Measurements from ENCODE around the gene PLA2G6. TPM values are rescaled to one million over a fixed set of nuclear protein-coding genes. Genes with fewer than 3 reads are reported as not detected.

PLA2G6 gene
- total RNA-seq, 1 experiment from 2014 or later = 88.0 TPM

DNA sequence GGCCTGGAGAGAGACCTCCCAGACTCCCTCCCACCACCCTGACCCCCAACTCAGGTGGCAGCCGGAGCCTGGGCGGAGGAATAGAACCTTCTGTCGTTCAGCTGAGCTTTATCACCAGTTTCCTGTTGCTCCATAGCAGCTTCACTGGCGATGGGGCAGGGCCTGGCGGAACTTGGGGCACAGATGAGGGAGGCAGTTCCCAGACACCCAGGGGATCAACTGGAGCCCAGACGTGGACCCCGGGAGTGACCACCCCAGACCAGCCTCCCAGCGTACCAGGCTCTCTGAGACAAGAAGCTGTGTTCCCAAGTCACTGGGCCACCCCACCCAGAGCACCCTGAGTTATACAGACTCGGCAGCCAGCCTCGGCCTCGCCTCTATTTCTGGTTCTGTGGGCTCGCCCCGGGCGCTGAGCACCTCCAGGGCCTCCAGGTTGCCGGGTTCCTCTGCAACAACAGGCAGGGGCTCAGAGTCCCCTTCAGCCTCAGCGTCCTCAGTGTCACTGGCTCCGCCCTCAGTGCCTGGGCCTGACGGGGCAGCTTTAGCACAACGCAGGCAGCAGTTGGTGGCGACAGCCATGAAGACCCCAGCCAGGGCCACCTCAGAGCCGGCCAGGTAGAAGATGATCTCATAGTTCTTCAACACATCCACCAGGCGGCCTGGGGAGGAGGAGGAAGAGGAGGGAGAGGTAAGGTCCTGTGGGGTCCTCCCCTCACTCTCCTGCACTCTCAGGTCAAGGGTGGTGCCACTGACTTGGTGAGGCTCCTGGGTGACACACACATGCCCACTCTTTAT lies 103.4 kb downstream of the PLA2G6 start:
- Histone ChIP-seq H3K9ac (ENCODE audit: low read length) (no peak overlapping the region), H3K79me2 (ENCODE audit: low read length) (no peaks in the 10 kb centered on the region), H3K36me3 (ENCODE audit: insufficient read depth, low read length) (no peaks in the 10 kb centered on the region), H3K27me3 (ENCODE audit: low read length) (no peaks in the 10 kb centered on the region), H4K20me1 (ENCODE audit: insufficient read depth, low read depth, low read length) (no peaks in the 10 kb centered on the region), H3K27ac (ENCODE audit: low read length) (no peak overlapping the region), H3K9me2 (replicated peaks; ENCODE audit: insufficient read depth, low read length) (no peaks in the 10 kb centered on the region), H3K4me2 (ENCODE audit: low read depth, low read length, poor library complexity, severe bottlenecking) (no peak overlapping the region), H3K4me3 (ENCODE audit: low read length) (no peak overlapping the region), H2AFZ (ENCODE audit: low read length) (no peak overlapping the region), H3K9me3 (ENCODE audit: low read length) (no peaks in the 10 kb centered on the region), H3K4me1 (ENCODE audit: low read length) (no peaks in the 10 kb centered on the region)
- no peak for DNase-seq

GRCh38 chr22:38077595-38077994 lies 104.0 kb downstream of the PLA2G6 start:
- no peak for DNase-seq
- Histone ChIP-seq H3K9me2 (replicated peaks; ENCODE audit: insufficient read depth, low read length) (no peaks in the 10 kb centered on the region), H4K20me1 (ENCODE audit: insufficient read depth, low read depth, low read length) (no peaks in the 10 kb centered on the region), H3K27me3 (ENCODE audit: low read length) (no peaks in the 10 kb centered on the region), H3K9me3 (ENCODE audit: low read length) (no peaks in the 10 kb centered on the region), H3K27ac (ENCODE audit: low read length) (no peak overlapping the region), H3K4me1 (ENCODE audit: low read length) (no peaks in the 10 kb centered on the region), H3K79me2 (ENCODE audit: low read length) (no peaks in the 10 kb centered on the region), H3K36me3 (ENCODE audit: insufficient read depth, low read length) (no peaks in the 10 kb centered on the region), H3K9ac (ENCODE audit: low read length) (no peak overlapping the region), H3K4me3 (ENCODE audit: low read length) (no peak overlapping the region), H3K4me2 (ENCODE audit: low read depth, low read length, poor library complexity, severe bottlenecking) (no peak overlapping the region), H2AFZ (ENCODE audit: low read length) (no peak overlapping the region)

- Histone ChIP-seq H4K20me1 (ENCODE audit: insufficient read depth, low read depth, low read length) (no peaks in the 10 kb centered on the region), H3K79me2 (ENCODE audit: low read length) (no peaks in the 10 kb centered on the region)
These were observed 104.5 kb downstream of the PLA2G6 start for GRCh38 chr22:38077096-38077495.

GRCh38 chr22:38075961-38076360 lies 105.7 kb downstream of the PLA2G6 start:
- no peaks in the 10 kb centered on the region for H4K20me1 ChIP-seq (ENCODE audit: insufficient read depth, low read depth, low read length)
- no peak overlapping the region for H3K4me3 ChIP-seq (ENCODE audit: low read length)
- no peaks in the 10 kb centered on the region for H3K4me1 ChIP-seq (ENCODE audit: low read length)
- H3K4me2 ChIP-seq (ENCODE audit: low read depth, low read length, poor library complexity, severe bottlenecking) = no peak overlapping the region
- no peaks in the 10 kb centered on the region for H3K36me3 ChIP-seq (ENCODE audit: insufficient read depth, low read length)
- no peak overlapping the region for H2AFZ ChIP-seq (ENCODE audit: low read length)
- H3K9me2 ChIP-seq (replicated peaks; ENCODE audit: insufficient read depth, low read length) = no peaks in the 10 kb centered on the region
- no peak for DNase-seq
- H3K9ac ChIP-seq (ENCODE audit: low read length) = no peak overlapping the region
- no peaks in the 10 kb centered on the region for H3K9me3 ChIP-seq (ENCODE audit: low read length)
- H3K27ac ChIP-seq (ENCODE audit: low read length) = no peak overlapping the region
- H3K79me2 ChIP-seq (ENCODE audit: low read length) = no peaks in the 10 kb centered on the region
- H3K27me3 ChIP-seq (ENCODE audit: low read length) = no peaks in the 10 kb centered on the region

More at GRCh38 chr22:38077096-38077495, 104.5 kb downstream of the PLA2G6 start:
- Histone ChIP-seq H2AFZ (ENCODE audit: low read length) (no peak overlapping the region), H3K27me3 (ENCODE audit: low read length) (no peaks in the 10 kb centered on the region), H3K4me2 (ENCODE audit: low read depth, low read length, poor library complexity, severe bottlenecking) (no peak overlapping the region), H3K36me3 (ENCODE audit: insufficient read depth, low read length) (no peaks in the 10 kb centered on the region), H3K4me1 (ENCODE audit: low read length) (no peaks in the 10 kb centered on the region), H3K9ac (ENCODE audit: low read length) (no peak overlapping the region), H3K4me3 (ENCODE audit: low read length) (no peak overlapping the region), H3K9me3 (ENCODE audit: low read length) (no peaks in the 10 kb centered on the region), H3K9me2 (replicated peaks; ENCODE audit: insufficient read depth, low read length) (no peaks in the 10 kb centered on the region), H3K27ac (ENCODE audit: low read length) (no peak overlapping the region)
- DNase-seq = no peak

- Histone ChIP-seq H3K4me1 (ENCODE audit: low read length) (no peaks in the 10 kb centered on the region), H3K9me2 (replicated peaks; ENCODE audit: insufficient read depth, low read length) (no peaks in the 10 kb centered on the region), H2AFZ (ENCODE audit: low read length) (no peak overlapping the region), H3K36me3 (ENCODE audit: insufficient read depth, low read length) (no peaks in the 10 kb centered on the region), H3K27me3 (ENCODE audit: low read length) (no peaks in the 10 kb centered on the region), H3K27ac (ENCODE audit: low read length) (no peak overlapping the region), H3K9ac (ENCODE audit: low read length) (no peak overlapping the region), H3K4me3 (ENCODE audit: low read length) (no peak overlapping the region), H4K20me1 (ENCODE audit: insufficient read depth, low read depth, low read length) (no peaks in the 10 kb centered on the region), H3K79me2 (ENCODE audit: low read length) (no peaks in the 10 kb centered on the region), H3K9me3 (ENCODE audit: low read length) (no peaks in the 10 kb centered on the region), H3K4me2 (ENCODE audit: low read depth, low read length, poor library complexity, severe bottlenecking) (no peak overlapping the region)
- DNase-seq = no peak
These were observed 106.4 kb downstream of the PLA2G6 start for GRCh38 chr22:38075105-38075825.

DNA sequence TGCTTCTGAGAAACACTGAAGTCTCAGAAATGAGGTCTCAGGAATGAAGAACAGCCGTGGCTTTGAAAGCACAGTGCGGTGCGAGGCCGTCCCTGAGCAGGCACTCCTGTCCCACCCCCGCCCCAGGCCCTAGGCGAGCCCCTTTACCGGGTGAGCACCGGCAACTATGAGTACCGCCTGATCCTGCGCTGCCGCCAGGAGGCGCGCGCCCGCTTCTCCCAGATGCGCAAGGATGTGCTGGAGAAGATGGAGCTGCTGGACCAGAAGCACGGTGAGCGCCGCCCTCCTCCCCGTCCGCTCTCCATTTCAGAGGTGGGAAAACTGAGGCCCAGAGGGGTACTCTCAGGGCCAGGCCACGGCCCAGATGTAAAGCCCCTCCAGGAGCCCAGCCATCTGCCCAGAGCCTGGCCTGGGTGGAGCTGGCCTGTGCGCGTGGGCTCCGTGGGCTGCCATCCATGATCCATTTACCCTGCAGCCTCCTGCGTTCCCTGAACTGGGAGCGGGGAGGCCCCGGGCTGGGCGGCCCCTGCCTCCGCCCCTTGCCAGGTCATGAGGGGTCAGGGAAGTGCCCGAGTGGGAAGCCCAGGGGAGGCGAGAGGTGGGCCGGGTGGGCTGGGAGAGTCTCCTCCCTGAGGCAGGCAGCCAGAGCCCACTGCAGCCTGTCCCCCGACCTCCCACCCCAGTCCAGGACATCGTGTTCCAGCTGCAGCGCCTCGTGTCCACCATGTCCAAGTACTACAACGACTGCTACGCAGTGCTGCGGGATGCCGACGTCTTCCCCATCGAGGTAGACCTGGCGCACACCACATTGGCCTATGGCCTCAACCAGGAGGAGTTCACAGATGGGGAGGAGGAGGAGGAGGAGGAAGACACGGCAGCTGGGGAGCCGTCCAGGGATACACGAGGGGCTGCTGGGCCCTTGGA lies 107.2 kb downstream of the PLA2G6 start:
- Histone ChIP-seq H3K79me2 (ENCODE audit: low read length) (no peaks in the 10 kb centered on the region), H3K9me3 (ENCODE audit: low read length) (no peaks in the 10 kb centered on the region), H3K27ac (ENCODE audit: low read length) (no peak overlapping the region), H3K4me3 (ENCODE audit: low read length) (no peak overlapping the region), H4K20me1 (ENCODE audit: insufficient read depth, low read depth, low read length) (no peaks in the 10 kb centered on the region), H3K9me2 (replicated peaks; ENCODE audit: insufficient read depth, low read length) (no peaks in the 10 kb centered on the region), H3K4me1 (ENCODE audit: low read length) (no peaks in the 10 kb centered on the region), H3K27me3 (ENCODE audit: low read length) (no peaks in the 10 kb centered on the region), H3K36me3 (ENCODE audit: insufficient read depth, low read length) (no peaks in the 10 kb centered on the region), H3K4me2 (ENCODE audit: low read depth, low read length, poor library complexity, severe bottlenecking) (no peak overlapping the region), H3K9ac (ENCODE audit: low read length) (no peak overlapping the region), H2AFZ (ENCODE audit: low read length) (no peak overlapping the region)
- DNase-seq = no peak

GRCh38 chr22:38073150-38074130 lies 108.2 kb downstream of the PLA2G6 start:
- Histone ChIP-seq H2AFZ (ENCODE audit: low read length) (no peak overlapping the region), H3K36me3 (ENCODE audit: insufficient read depth, low read length) (no peaks in the 10 kb centered on the region), H3K9ac (ENCODE audit: low read length) (no peak overlapping the region), H3K27ac (ENCODE audit: low read length) (no peak overlapping the region), H3K9me2 (replicated peaks; ENCODE audit: insufficient read depth, low read length) (no peaks in the 10 kb centered on the region), H3K9me3 (ENCODE audit: low read length) (no peaks in the 10 kb centered on the region), H3K27me3 (ENCODE audit: low read length) (no peaks in the 10 kb centered on the region), H3K4me2 (ENCODE audit: low read depth, low read length, poor library complexity, severe bottlenecking) (no peak overlapping the region), H3K79me2 (ENCODE audit: low read length) (no peaks in the 10 kb centered on the region), H3K4me3 (ENCODE audit: low read length) (no peak overlapping the region), H3K4me1 (ENCODE audit: low read length) (no peaks in the 10 kb centered on the region), H4K20me1 (ENCODE audit: insufficient read depth, low read depth, low read length) (no peaks in the 10 kb centered on the region)
- DNase-seq = no peak

All from Karpas-422 (cell line).